Naive B cell (primary cell): ENCODE results near the gene IGF2R. TPM values are rescaled to one million over a fixed set of nuclear protein-coding genes. Genes with fewer than 3 reads are reported as not detected.

ENCODE experiments used
- ATAC-seq, 2 donors: fragments of 150-1000 bp; cut with Tn5 transposase; 2 replicates each; pipeline ENCODE4 v1.10.0; 2021; ENCODE audit warnings: low read depth in 2 of 2, mild to moderate bottlenecking in 2 of 2, moderate library complexity in 2 of 2
- DNase-seq: peaks from one replicate; pipeline ENCODE4 v3.0.0; 2022
- H3K27ac Mint-ChIP-seq, 6 donors: one replicate each; pipeline ENCODE4 v1.8.0; 2020 to 2022; ENCODE audit warnings: mild to moderate bottlenecking in 6 of 6, mixed read lengths in 6 of 6, moderate library complexity in 5 of 6, inconsistent platforms in 2 of 6
- H3K27me3 Mint-ChIP-seq, 3 donors: one replicate each; pipeline ENCODE4 v1.8.0; 2021 to 2022; ENCODE audit warnings: mixed read lengths in 3 of 3, mild to moderate bottlenecking in 1 of 3
- H3K36me3 Mint-ChIP-seq, 2 donors: one replicate each; pipeline ENCODE4 v1.8.0; 2020 to 2022; ENCODE audit warnings: mixed read lengths in 2 of 2, inconsistent platforms in 1 of 2, mild to moderate bottlenecking in 1 of 2
- H3K4me1 Mint-ChIP-seq, 3 donors: one replicate each; pipeline ENCODE4 v1.8.0; 2020 to 2022; ENCODE audit warnings: mixed read lengths in 3 of 3, inconsistent platforms in 1 of 3, mild to moderate bottlenecking in 1 of 3, moderate library complexity in 1 of 3
- H3K4me3 Mint-ChIP-seq, 8 donors: one replicate each; pipeline ENCODE4 v1.8.0; 2020 to 2022; ENCODE audit warnings: mild to moderate bottlenecking in 8 of 8, mixed read lengths in 8 of 8, moderate library complexity in 8 of 8, inconsistent platforms in 2 of 8
- H3K9me3 Mint-ChIP-seq, 7 donors: one replicate each; pipeline ENCODE4 v1.8.0; 2020 to 2022; ENCODE audit warnings: mixed read lengths in 7 of 7, mild to moderate bottlenecking in 5 of 7, inconsistent platforms in 2 of 7, moderate library complexity in 1 of 7
- polyA plus RNA-seq, 6 donors: library from polyadenylated mRNA; unstranded; fragments of 300-500 nt; fragmentation: Illumina TruSeq; gene quantifications; one replicate each; pipeline ENCODE4 v1.2.3, GENCODE V29; 2021; ENCODE audit warnings: low read depth in 6 of 6

IGF2R gene
- polyA plus RNA-seq, 6 donors from 2014 or later, result 2.3 to 12.1 (median 7.0) TPM

GRCh38 chr6:160076009-160076408, 107.1 kb downstream of the IGF2R start:
- Mint-ChIP-seq H3K4me3 (no peak overlapping the region), H3K27ac (peak overlapping the region in 1 of 6 donors; percentile 22), H3K4me1 (peaks cover 8 to 12% (median 9%) of the 10 kb centered on the region in 3 donors), H3K27me3 (no peaks in the 10 kb centered on the region), H3K9me3 (no peaks in the 10 kb centered on the region), H3K36me3 (peaks cover 30 to 34% of the 10 kb centered on the region in 2 donors)
- DNase-seq (no peak), ATAC-seq (no peak)

- ATAC-seq (no peak), DNase-seq (no peak)
- no peak overlapping the region for H3K4me3 Mint-ChIP-seq
- peaks cover 34 to 43% of the 10 kb centered on the region in 2 donors for H3K36me3 Mint-ChIP-seq
- no peaks in the 10 kb centered on the region for H3K27me3 Mint-ChIP-seq
- H3K27ac Mint-ChIP-seq, result peak overlapping the region in 2 of 6 donors; percentile 16 to 90
- peaks cover 0 to 5% (median 1%) of the 10 kb centered on the region in 3 donors for H3K4me1 Mint-ChIP-seq
- H3K9me3 Mint-ChIP-seq, result no peaks in the 10 kb centered on the region
These were observed 108.1 kb downstream of the IGF2R start for GRCh38 chr6:160077024-160077423.

GRCh38 chr6:160077526-160077925, 108.6 kb downstream of the IGF2R start:
- Mint-ChIP-seq H3K27ac (peak overlapping the region in 1 of 6 donors; percentile 28), H3K9me3 (no peaks in the 10 kb centered on the region), H3K4me3 (no peak overlapping the region), H3K27me3 (no peaks in the 10 kb centered on the region), H3K4me1 (peaks cover 0 to 2% (median 1%) of the 10 kb centered on the region in 3 donors), H3K36me3 (peaks cover 31 to 40% of the 10 kb centered on the region in 2 donors)
- no peak for ATAC-seq
- DNase-seq, result no peak

- no peak overlapping the region for H3K4me3 Mint-ChIP-seq
- ATAC-seq, result no peak
These were observed 110.2 kb downstream of the IGF2R start for GRCh38 chr6:160078883-160079685.

GRCh38 chr6:160079686-160080043, 110.8 kb downstream of the IGF2R start:
- no peak for DNase-seq
- Mint-ChIP-seq H3K4me1 (peaks cover 0 to 3% (median 0%) of the 10 kb centered on the region in 3 donors), H3K4me3 (no peak overlapping the region), H3K27me3 (no peaks in the 10 kb centered on the region), H3K36me3 (peaks cover 30 to 40% of the 10 kb centered on the region in 2 donors), H3K9me3 (no peaks in the 10 kb centered on the region), H3K27ac (peak overlapping the region in 1 of 6 donors; percentile 82)
- no peak for ATAC-seq

More at GRCh38 chr6:160078883-160079685, 110.2 kb downstream of the IGF2R start:
- Mint-ChIP-seq H3K27me3 (no peaks in the 10 kb centered on the region), H3K27ac (peak overlapping the region in 1 of 6 donors; percentile 82), H3K36me3 (peaks cover 25 to 40% of the 10 kb centered on the region in 2 donors), H3K9me3 (no peaks in the 10 kb centered on the region), H3K4me1 (peaks cover 0 to 1% (median 0%) of the 10 kb centered on the region in 3 donors)
- DNase-seq, result no peak

GRCh38 chr6:160080097-160080496, 111.2 kb downstream of the IGF2R start:
- no peaks in the 10 kb centered on the region for H3K9me3 Mint-ChIP-seq
- DNase-seq, result no peak
- H3K4me3 Mint-ChIP-seq, result no peak overlapping the region
- peaks cover 34 to 39% of the 10 kb centered on the region in 2 donors for H3K36me3 Mint-ChIP-seq
- no peak overlapping the region for H3K27ac Mint-ChIP-seq
- no peaks in the 10 kb centered on the region for H3K27me3 Mint-ChIP-seq
- peaks cover 0 to 3% (median 0%) of the 10 kb centered on the region in 3 donors for H3K4me1 Mint-ChIP-seq
- no peak for ATAC-seq

GRCh38 chr6:160081398-160081797, 112.5 kb downstream of the IGF2R start:
- H3K27me3 Mint-ChIP-seq, result no peaks in the 10 kb centered on the region
- no peaks in the 10 kb centered on the region for H3K9me3 Mint-ChIP-seq
- ATAC-seq (no peak), DNase-seq (no peak)
- H3K27ac Mint-ChIP-seq, result no peak overlapping the region
- peaks cover 44 to 48% of the 10 kb centered on the region in 2 donors for H3K36me3 Mint-ChIP-seq
- no peak overlapping the region for H3K4me3 Mint-ChIP-seq
- peaks cover 0 to 3% (median 0%) of the 10 kb centered on the region in 3 donors for H3K4me1 Mint-ChIP-seq

GRCh38 chr6:160082627-160083026, 113.7 kb downstream of the IGF2R start:
- H3K36me3 Mint-ChIP-seq, result peaks cover 44 to 46% of the 10 kb centered on the region in 2 donors
- H3K4me3 Mint-ChIP-seq, result no peak overlapping the region
- no peaks in the 10 kb centered on the region for H3K9me3 Mint-ChIP-seq
- no peak overlapping the region for H3K27ac Mint-ChIP-seq
- H3K4me1 Mint-ChIP-seq, result peaks cover 0 to 3% (median 0%) of the 10 kb centered on the region in 3 donors
- no peak for DNase-seq
- no peak for ATAC-seq
- H3K27me3 Mint-ChIP-seq, result no peaks in the 10 kb centered on the region

- H3K27ac Mint-ChIP-seq, result peak overlapping the region in 2 of 6 donors; percentile 12 to 38
- H3K4me1 Mint-ChIP-seq, result peaks cover 0 to 3% (median 0%) of the 10 kb centered on the region in 3 donors
- H3K36me3 Mint-ChIP-seq, result peaks cover 48 to 57% of the 10 kb centered on the region in 2 donors
- ATAC-seq (no peak), DNase-seq (no peak)
- no peaks in the 10 kb centered on the region for H3K9me3 Mint-ChIP-seq
- no peak overlapping the region for H3K4me3 Mint-ChIP-seq
- no peaks in the 10 kb centered on the region for H3K27me3 Mint-ChIP-seq
These were observed 115.4 kb downstream of the IGF2R start for GRCh38 chr6:160084198-160084776.

- Mint-ChIP-seq H3K4me1 (peaks cover 0 to 3% (median 0%) of the 10 kb centered on the region in 3 donors), H3K4me3 (no peak overlapping the region), H3K9me3 (no peaks in the 10 kb centered on the region), H3K36me3 (peaks cover 56 to 66% of the 10 kb centered on the region in 2 donors), H3K27me3 (no peaks in the 10 kb centered on the region), H3K27ac (peak overlapping the region in 1 of 6 donors; percentile 15)
- DNase-seq (no peak), ATAC-seq (no peak)
These were observed 116.3 kb downstream of the IGF2R start for GRCh38 chr6:160085226-160085625.

- Mint-ChIP-seq H3K27me3 (no peaks in the 10 kb centered on the region), H3K36me3 (peaks cover 53 to 70% of the 10 kb centered on the region in 2 donors), H3K4me3 (no peak overlapping the region), H3K9me3 (no peaks in the 10 kb centered on the region), H3K4me1 (peaks cover 0 to 3% (median 0%) of the 10 kb centered on the region in 3 donors), H3K27ac (peak overlapping the region in 3 of 6 donors; percentile 12 to 38 (median 33))
- DNase-seq (no peak), ATAC-seq (no peak)
These were observed 117.0 kb downstream of the IGF2R start for GRCh38 chr6:160085713-160086505.

- Mint-ChIP-seq H3K36me3 (peaks cover 47 to 62% of the 10 kb centered on the region in 2 donors), H3K27me3 (no peaks in the 10 kb centered on the region), H3K4me3 (no peak overlapping the region), H3K9me3 (no peaks in the 10 kb centered on the region), H3K27ac (peak overlapping the region in 1 of 6 donors; percentile 58), H3K4me1 (peaks cover 0 to 3% (median 0%) of the 10 kb centered on the region in 3 donors)
- DNase-seq (no peak), ATAC-seq (no peak)
These were observed 117.9 kb downstream of the IGF2R start for GRCh38 chr6:160086754-160087153.

- no peak for ATAC-seq
- no peak for DNase-seq
- Mint-ChIP-seq H3K4me3 (no peak overlapping the region), H3K36me3 (peaks cover 41 to 57% of the 10 kb centered on the region in 2 donors), H3K27me3 (no peaks in the 10 kb centered on the region), H3K4me1 (peaks cover 0 to 3% (median 0%) of the 10 kb centered on the region in 3 donors), H3K9me3 (no peaks in the 10 kb centered on the region), H3K27ac (peak overlapping the region in 3 of 6 donors; percentile 5 to 39 (median 14))
These were observed 119.3 kb downstream of the IGF2R start for GRCh38 chr6:160088069-160088783.
